ENCODE data around the gene OCLN. TPM values are rescaled to one million over a fixed set of nuclear protein-coding genes. Genes with fewer than 3 reads are reported as not detected.

Gene OCLN
- total and polyA plus RNA-seq, 4 donors, result 9.9 to 53.9 (median 19.0) TPM

GRCh38 chr5:69484891-69485290 is 7.7 kb upstream of the OCLN start:
- Histone ChIP-seq H3K9ac (ENCODE audit: low read depth in 1 of 2, low read length in 2 of 2) (no peak overlapping the region), H3K9me3 (ENCODE audit: control insufficient read depth in 4 of 4, low read length in 3 of 4) (no peaks in the 10 kb centered on the region), H3K27ac (ENCODE audit: low read depth in 1 of 2, low read length in 2 of 2) (no peak overlapping the region), H3K4me3 (ENCODE audit: low read depth in 1 of 3, low read length in 3 of 3) (no peak overlapping the region), H3K36me3 (ENCODE audit: control insufficient read depth in 4 of 4, insufficient read depth in 3 of 4, low read depth in 1 of 4, low read length in 3 of 4) (no peaks in the 10 kb centered on the region), H3K27me3 (ENCODE audit: control insufficient read depth in 4 of 4, insufficient read depth in 4 of 4, low read length in 3 of 4) (no peaks in the 10 kb centered on the region), H3K4me1 (ENCODE audit: control insufficient read depth in 4 of 4, insufficient read depth in 4 of 4, low read length in 3 of 4) (no peaks in the 10 kb centered on the region)
- 84% methylated on average over 7 of the region's 7 CpGs for WGBS
- DNase-seq (ENCODE audit: low spot score), result no peak
- TF ChIP-seq MAX (IDR thresholded peaks at IDR 0.05) (no peak), SP1 (IDR thresholded peaks at IDR 0.05) (no peak), JUND (IDR thresholded peaks at IDR 0.05) (no peak), FOXA2 (IDR thresholded peaks at IDR 0.05) (no peak), FOXA1 (IDR thresholded peaks at IDR 0.05) (no peak), EGR1 (IDR thresholded peaks at IDR 0.05; ENCODE audit: low read depth in 2 of 2) (no peak), RXRA (IDR thresholded peaks at IDR 0.05) (no peak)

GRCh38 chr5:69485471-69485870 is 7.1 kb upstream of the OCLN start:
- Histone ChIP-seq H3K4me3 (ENCODE audit: low read depth in 1 of 3, low read length in 3 of 3) (no peak overlapping the region), H3K9ac (ENCODE audit: low read depth in 1 of 2, low read length in 2 of 2) (no peak overlapping the region), H3K27ac (ENCODE audit: low read depth in 1 of 2, low read length in 2 of 2) (no peak overlapping the region), H3K4me1 (ENCODE audit: control insufficient read depth in 4 of 4, insufficient read depth in 4 of 4, low read length in 3 of 4) (peaks cover 0 to 4% (median 1%) of the 10 kb centered on the region in 4 donors), H3K36me3 (ENCODE audit: control insufficient read depth in 4 of 4, insufficient read depth in 3 of 4, low read depth in 1 of 4, low read length in 3 of 4) (no peaks in the 10 kb centered on the region), H3K9me3 (ENCODE audit: control insufficient read depth in 4 of 4, low read length in 3 of 4) (no peaks in the 10 kb centered on the region), H3K27me3 (ENCODE audit: control insufficient read depth in 4 of 4, insufficient read depth in 4 of 4, low read length in 3 of 4) (no peaks in the 10 kb centered on the region)
- TF ChIP-seq TAF1 (conservative IDR thresholded peaks at IDR 0.05) (no peak), FOXA2 (IDR thresholded peaks at IDR 0.05) (no peak), ATF3 (IDR thresholded peaks at IDR 0.05) (no peak), HNF4A (conservative IDR thresholded peaks at IDR 0.05) (no peak), YY1 (IDR thresholded peaks at IDR 0.05) (no peak), HNF4G (IDR thresholded peaks at IDR 0.05) (no peak), SP1 (IDR thresholded peaks at IDR 0.05) (no peak), GABPA (IDR thresholded peaks at IDR 0.05 in 1 of 2, conservative IDR thresholded peaks at IDR 0.05 in 1 of 2) (no peak), RAD21 (IDR thresholded peaks at IDR 0.05) (no peak), ZBTB33 (IDR thresholded peaks at IDR 0.05) (no peak), REST (IDR thresholded peaks at IDR 0.05) (no peak), EGR1 (IDR thresholded peaks at IDR 0.05; ENCODE audit: low read depth in 2 of 2) (no peak), NR2F2 (IDR thresholded peaks at IDR 0.05) (no peak), MAX (IDR thresholded peaks at IDR 0.05) (no peak), JUND (IDR thresholded peaks at IDR 0.05) (no peak), RXRA (IDR thresholded peaks at IDR 0.05) (no peak), CTCF (IDR thresholded peaks at IDR 0.05; ENCODE audit: low read depth, low read length, missing input control) (no peak), FOXA1 (IDR thresholded peaks at IDR 0.05) (no peak)
- DNase-seq (ENCODE audit: low spot score), result no peak
- 88% methylated on average over 1 of the region's 1 CpG for WGBS
